Liver (tissue), 9 donors: ENCODE data around the gene SNX10. TPM values are rescaled to one million over a fixed set of nuclear protein-coding genes. Genes with fewer than 3 reads are reported as not detected.

Experiments used
- DNase-seq: peaks from one replicate; pipeline ENCODE4 v3.0.0-alpha.2; 2017; ENCODE audit warnings: low spot score
- H3K27ac ChIP-seq, 2 donors: one replicate each; pipeline ENCODE4 v1.7.0; 2013; ENCODE audit warnings: inconsistent platforms in 2 of 2, low read length in 2 of 2, control low read depth in 1 of 2, low read depth in 1 of 2, mild to moderate bottlenecking in 1 of 2
- H3K27me3 ChIP-seq, 4 donors: one replicate each; pipeline versions ENCODE4 v1.6.1 to v1.7.0; 2013; ENCODE audit warnings: low read length in 3 of 4, inconsistent platforms in 1 of 4, mild to moderate bottlenecking in 1 of 4, moderate library complexity in 1 of 4; ENCODE audit not compliant: control insufficient read depth in 4 of 4, insufficient read depth in 4 of 4
- H3K36me3 ChIP-seq, 4 donors: one replicate each; pipeline versions ENCODE4 v1.6.1 to v1.7.0; 2013; ENCODE audit warnings: low read length in 3 of 4, mild to moderate bottlenecking in 3 of 4, low read depth in 1 of 4, moderate library complexity in 1 of 4; ENCODE audit not compliant: control insufficient read depth in 4 of 4, insufficient read depth in 3 of 4
- H3K4me1 ChIP-seq, 4 donors: one replicate each; pipeline versions ENCODE4 v1.6.1 to v1.7.0; 2013; ENCODE audit warnings: low read length in 3 of 4, mild to moderate bottlenecking in 3 of 4, moderate library complexity in 1 of 4; ENCODE audit not compliant: control insufficient read depth in 4 of 4, insufficient read depth in 4 of 4
- H3K4me3 ChIP-seq, 3 donors: one replicate each; pipeline versions ENCODE4 v1.6.1 to v1.7.0; 2013; ENCODE audit warnings: low read length in 3 of 3, control low read depth in 1 of 3, low read depth in 1 of 3, mild to moderate bottlenecking in 1 of 3
- H3K9ac ChIP-seq, 2 donors: one replicate each; pipeline ENCODE4 v1.7.0; 2013; ENCODE audit warnings: low read length in 2 of 2, mild to moderate bottlenecking in 2 of 2, moderate library complexity in 2 of 2, control low read depth in 1 of 2, low read depth in 1 of 2
- H3K9me3 ChIP-seq, 4 donors: one replicate each; pipeline versions ENCODE4 v1.6.1 to v1.7.0; 2013; ENCODE audit warnings: low read length in 3 of 4; ENCODE audit not compliant: control insufficient read depth in 4 of 4
- EGR1 ChIP-seq, 2 donors: IDR thresholded peaks; 2 replicates each; pipeline ENCODE4 v1.6.1; 2016 to 2018; ENCODE audit warnings: antibody characterized with exemption in 2 of 2, low read depth in 2 of 2
- FOXA1 ChIP-seq: IDR thresholded peaks from 2 replicates; pipeline ENCODE4 v1.6.1; 2016; ENCODE audit warnings: antibody characterized with exemption
- FOXA2 ChIP-seq: IDR thresholded peaks from 2 replicates; pipeline ENCODE4 v1.6.1; 2016; ENCODE audit warnings: antibody characterized with exemption
- GABPA ChIP-seq, 2 donors: IDR thresholded peaks in 1 of 2; conservative IDR thresholded peaks in 1 of 2; 2 replicates each; pipeline ENCODE4 v1.6.1; 2016; ENCODE audit warnings: antibody characterized with exemption in 2 of 2, mild to moderate bottlenecking in 1 of 2, moderate library complexity in 1 of 2
- HNF4A ChIP-seq, 2 donors: conservative IDR thresholded peaks; 2 replicates each; pipeline ENCODE4 v1.6.1; 2016; ENCODE audit warnings: antibody characterized with exemption in 2 of 2, mild to moderate bottlenecking in 2 of 2
- HNF4G ChIP-seq: IDR thresholded peaks from 2 replicates; pipeline ENCODE4 v1.6.1; 2016; ENCODE audit warnings: antibody characterized with exemption
- JUND ChIP-seq, 2 donors: IDR thresholded peaks; 2 replicates each; pipeline ENCODE4 v1.6.1; 2016; ENCODE audit warnings: antibody characterized with exemption in 2 of 2
- NR2F2 ChIP-seq: IDR thresholded peaks from 2 replicates; pipeline ENCODE4 v1.6.1; 2016; ENCODE audit warnings: antibody characterized with exemption
- RAD21 ChIP-seq, 2 donors: IDR thresholded peaks; 2 replicates each; pipeline ENCODE4 v1.6.1; 2016; ENCODE audit warnings: antibody characterized with exemption in 2 of 2, mild to moderate bottlenecking in 2 of 2
- RXRA ChIP-seq, 2 donors: IDR thresholded peaks; 2 replicates each; pipeline ENCODE4 v1.6.1; 2017 to 2018; ENCODE audit warnings: antibody characterized with exemption in 2 of 2, mild to moderate bottlenecking in 1 of 2
- SP1 ChIP-seq: IDR thresholded peaks from 2 replicates; pipeline ENCODE4 v1.6.1; 2018; ENCODE audit warnings: antibody characterized with exemption, mild to moderate bottlenecking
- TAF1 ChIP-seq: conservative IDR thresholded peaks from 2 replicates; pipeline ENCODE4 v1.6.1; 2016; ENCODE audit warnings: antibody characterized with exemption, mild to moderate bottlenecking
- YY1 ChIP-seq: IDR thresholded peaks from 2 replicates; pipeline ENCODE4 v1.6.1; 2016; ENCODE audit warnings: antibody characterized with exemption, mild to moderate bottlenecking
- WGBS: extraction: QIAGEN DNeasy Blood & Tissue Kit; methylation state at CpG from one replicate; pipeline ENCODE4 v1.1.7; 2013; 5-methylcytosine and 5-hydroxymethylcytosine counted together
- polyA plus RNA-seq, 2 donors: library from polyadenylated mRNA; stranded (reverse) in 1 of 2; unstranded in 1 of 2; fragments of 200-250 nt in 1 of 2; fragments of >200 nt in 1 of 2; fragmentation: Nextera tagmentation in 1 of 2; extraction: Ambion mirVana in 1 of 2; gene quantifications; one replicate each; pipeline versions ENCODE4 v1.2.1 to v1.2.3, GENCODE V29; 2013 to 2015
- total RNA-seq, 2 donors: library from RNA; depleted of rRNA; stranded (reverse); fragments of >200 nt; gene quantifications; one replicate each; pipeline ENCODE4 v1.2.3, GENCODE V29; 2014
- TF ChIP-seq, protein P1 (sequence below): IDR thresholded peaks from 2 replicates; pipeline ENCODE4 v1.6.1; 2016; ENCODE audit warnings: antibody characterized with exemption
- TF ChIP-seq, protein P2 (sequence below): fragments of 150-350 bp; IDR thresholded peaks from 2 replicates; pipeline ENCODE4 v1.5.1; 2017; ENCODE audit warnings: improper control_type of control experiment, low read depth, low read length; ENCODE audit not compliant: missing input control
- TF ChIP-seq, protein P3 (sequence below): IDR thresholded peaks from 2 replicates; pipeline ENCODE4 v1.6.1; 2016; ENCODE audit warnings: antibody characterized with exemption
- TF ChIP-seq, protein P4 (sequence below): IDR thresholded peaks from 2 replicates; pipeline ENCODE4 v1.6.1; 2016; ENCODE audit warnings: antibody characterized with exemption
- TF ChIP-seq, protein P5 (sequence below): IDR thresholded peaks from 2 replicates; pipeline ENCODE4 v1.6.1; 2016; ENCODE audit warnings: antibody characterized with exemption, mild to moderate bottlenecking
- donor health status: healthy.
- donor health status: healthy.
- donor health status: healthy.
- donor health status: healthy.
- donor health status: healthy.

Gene SNX10
- total and polyA plus RNA-seq, 4 donors, result 5.9 to 15.9 (median 12.8) TPM

DNA sequence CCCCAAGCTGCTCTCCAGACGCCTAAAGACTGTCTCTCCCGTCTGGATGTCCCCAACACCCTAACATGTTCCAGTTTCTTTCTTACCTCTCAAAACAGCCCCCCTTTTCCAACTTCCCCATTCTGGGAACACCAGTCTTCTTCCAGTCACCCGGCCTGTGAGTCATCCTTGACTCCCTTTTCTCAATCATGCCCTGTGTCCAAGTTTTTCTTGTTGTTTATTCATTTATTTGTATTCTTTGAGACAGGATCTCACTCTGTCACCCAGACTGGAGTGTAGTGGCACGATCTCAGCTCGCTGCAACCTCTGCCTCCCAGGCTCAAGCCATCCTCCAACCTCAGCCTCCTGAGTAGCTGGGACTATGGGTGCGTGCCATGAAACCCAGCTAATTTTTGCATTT, 15.6 kb downstream of the SNX10 start:
- TF ChIP-seq, protein P1, sequence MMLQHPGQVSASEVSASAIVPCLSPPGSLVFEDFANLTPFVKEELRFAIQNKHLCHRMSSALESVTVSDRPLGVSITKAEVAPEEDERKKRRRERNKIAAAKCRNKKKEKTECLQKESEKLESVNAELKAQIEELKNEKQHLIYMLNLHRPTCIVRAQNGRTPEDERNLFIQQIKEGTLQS, result no peak
- peak in 1 of 2 donors; percentile 42 for TF ChIP-seq JUND (IDR thresholded peaks at IDR 0.05)
- peak overlapping the region; percentile 81 to 96 for H3K27ac ChIP-seq
- no peaks in the 10 kb centered on the region for H3K9me3 ChIP-seq
- DNase-seq, result no peak
- 79% methylated on average over 6 of the region's 6 CpGs for WGBS
- peaks cover 2 to 14% (median 5%) of the 10 kb centered on the region in 4 donors for H3K4me1 ChIP-seq
- H3K4me3 ChIP-seq, result no peak overlapping the region
- no peak overlapping the region for H3K9ac ChIP-seq
- peaks cover 0 to 3% (median under 1%) of the 10 kb centered on the region in 4 donors for H3K36me3 ChIP-seq
- no peaks in the 10 kb centered on the region for H3K27me3 ChIP-seq

DNA sequence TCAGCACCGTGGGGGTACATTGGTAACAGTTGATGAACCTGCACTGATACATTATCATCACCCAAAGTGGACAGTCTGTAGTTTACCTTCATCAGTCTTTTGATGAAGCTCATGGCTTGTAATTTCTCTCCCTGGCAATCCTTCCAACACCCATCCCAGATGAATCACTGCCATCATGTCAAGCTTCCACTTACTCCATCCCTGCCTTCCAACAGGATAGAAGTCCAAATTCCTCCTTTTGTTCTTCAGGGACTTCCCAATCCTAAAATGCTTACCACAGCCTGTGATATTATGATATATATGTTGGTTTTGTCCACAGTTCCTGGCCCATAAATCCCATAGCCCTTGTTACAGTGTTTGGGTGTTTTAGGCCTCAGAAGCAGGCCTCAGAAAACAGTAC, 16.1 kb downstream of the SNX10 start:
- DNase-seq, result no peak
- no peaks in the 10 kb centered on the region for H3K36me3 ChIP-seq
- H3K9me3 ChIP-seq, result no peaks in the 10 kb centered on the region
- no peak overlapping the region for H3K9ac ChIP-seq
- TF ChIP-seq RAD21 (IDR thresholded peaks at IDR 0.05) (no peak), EGR1 (IDR thresholded peaks at IDR 0.05; ENCODE audit: low read depth in 2 of 2) (no peak), HNF4G (no peak), NR2F2 (no peak), HNF4A (conservative IDR thresholded peaks at IDR 0.05) (no peak), GABPA (IDR thresholded peaks at IDR 0.05 in 1 of 2, conservative IDR thresholded peaks at IDR 0.05 in 1 of 2) (no peak), RXRA (IDR thresholded peaks at IDR 0.05) (no peak), JUND (IDR thresholded peaks at IDR 0.05) (no peak), YY1 (no peak), FOXA2 (no peak), TAF1 (no peak), SP1 (no peak), FOXA1 (no peak)
- TF ChIP-seq, protein P2, sequence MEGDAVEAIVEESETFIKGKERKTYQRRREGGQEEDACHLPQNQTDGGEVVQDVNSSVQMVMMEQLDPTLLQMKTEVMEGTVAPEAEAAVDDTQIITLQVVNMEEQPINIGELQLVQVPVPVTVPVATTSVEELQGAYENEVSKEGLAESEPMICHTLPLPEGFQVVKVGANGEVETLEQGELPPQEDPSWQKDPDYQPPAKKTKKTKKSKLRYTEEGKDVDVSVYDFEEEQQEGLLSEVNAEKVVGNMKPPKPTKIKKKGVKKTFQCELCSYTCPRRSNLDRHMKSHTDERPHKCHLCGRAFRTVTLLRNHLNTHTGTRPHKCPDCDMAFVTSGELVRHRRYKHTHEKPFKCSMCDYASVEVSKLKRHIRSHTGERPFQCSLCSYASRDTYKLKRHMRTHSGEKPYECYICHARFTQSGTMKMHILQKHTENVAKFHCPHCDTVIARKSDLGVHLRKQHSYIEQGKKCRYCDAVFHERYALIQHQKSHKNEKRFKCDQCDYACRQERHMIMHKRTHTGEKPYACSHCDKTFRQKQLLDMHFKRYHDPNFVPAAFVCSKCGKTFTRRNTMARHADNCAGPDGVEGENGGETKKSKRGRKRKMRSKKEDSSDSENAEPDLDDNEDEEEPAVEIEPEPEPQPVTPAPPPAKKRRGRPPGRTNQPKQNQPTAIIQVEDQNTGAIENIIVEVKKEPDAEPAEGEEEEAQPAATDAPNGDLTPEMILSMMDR, result no peak
- TF ChIP-seq, protein P3, sequence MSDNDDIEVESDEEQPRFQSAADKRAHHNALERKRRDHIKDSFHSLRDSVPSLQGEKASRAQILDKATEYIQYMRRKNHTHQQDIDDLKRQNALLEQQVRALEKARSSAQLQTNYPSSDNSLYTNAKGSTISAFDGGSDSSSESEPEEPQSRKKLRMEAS, result no peak
- TF ChIP-seq, protein P1, result no peak
- TF ChIP-seq, protein P4, sequence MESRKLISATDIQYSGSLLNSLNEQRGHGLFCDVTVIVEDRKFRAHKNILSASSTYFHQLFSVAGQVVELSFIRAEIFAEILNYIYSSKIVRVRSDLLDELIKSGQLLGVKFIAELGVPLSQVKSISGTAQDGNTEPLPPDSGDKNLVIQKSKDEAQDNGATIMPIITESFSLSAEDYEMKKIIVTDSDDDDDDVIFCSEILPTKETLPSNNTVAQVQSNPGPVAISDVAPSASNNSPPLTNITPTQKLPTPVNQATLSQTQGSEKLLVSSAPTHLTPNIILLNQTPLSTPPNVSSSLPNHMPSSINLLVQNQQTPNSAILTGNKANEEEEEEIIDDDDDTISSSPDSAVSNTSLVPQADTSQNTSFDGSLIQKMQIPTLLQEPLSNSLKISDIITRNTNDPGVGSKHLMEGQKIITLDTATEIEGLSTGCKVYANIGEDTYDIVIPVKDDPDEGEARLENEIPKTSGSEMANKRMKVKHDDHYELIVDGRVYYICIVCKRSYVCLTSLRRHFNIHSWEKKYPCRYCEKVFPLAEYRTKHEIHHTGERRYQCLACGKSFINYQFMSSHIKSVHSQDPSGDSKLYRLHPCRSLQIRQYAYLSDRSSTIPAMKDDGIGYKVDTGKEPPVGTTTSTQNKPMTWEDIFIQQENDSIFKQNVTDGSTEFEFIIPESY, result no peak
- TF ChIP-seq, protein P5, sequence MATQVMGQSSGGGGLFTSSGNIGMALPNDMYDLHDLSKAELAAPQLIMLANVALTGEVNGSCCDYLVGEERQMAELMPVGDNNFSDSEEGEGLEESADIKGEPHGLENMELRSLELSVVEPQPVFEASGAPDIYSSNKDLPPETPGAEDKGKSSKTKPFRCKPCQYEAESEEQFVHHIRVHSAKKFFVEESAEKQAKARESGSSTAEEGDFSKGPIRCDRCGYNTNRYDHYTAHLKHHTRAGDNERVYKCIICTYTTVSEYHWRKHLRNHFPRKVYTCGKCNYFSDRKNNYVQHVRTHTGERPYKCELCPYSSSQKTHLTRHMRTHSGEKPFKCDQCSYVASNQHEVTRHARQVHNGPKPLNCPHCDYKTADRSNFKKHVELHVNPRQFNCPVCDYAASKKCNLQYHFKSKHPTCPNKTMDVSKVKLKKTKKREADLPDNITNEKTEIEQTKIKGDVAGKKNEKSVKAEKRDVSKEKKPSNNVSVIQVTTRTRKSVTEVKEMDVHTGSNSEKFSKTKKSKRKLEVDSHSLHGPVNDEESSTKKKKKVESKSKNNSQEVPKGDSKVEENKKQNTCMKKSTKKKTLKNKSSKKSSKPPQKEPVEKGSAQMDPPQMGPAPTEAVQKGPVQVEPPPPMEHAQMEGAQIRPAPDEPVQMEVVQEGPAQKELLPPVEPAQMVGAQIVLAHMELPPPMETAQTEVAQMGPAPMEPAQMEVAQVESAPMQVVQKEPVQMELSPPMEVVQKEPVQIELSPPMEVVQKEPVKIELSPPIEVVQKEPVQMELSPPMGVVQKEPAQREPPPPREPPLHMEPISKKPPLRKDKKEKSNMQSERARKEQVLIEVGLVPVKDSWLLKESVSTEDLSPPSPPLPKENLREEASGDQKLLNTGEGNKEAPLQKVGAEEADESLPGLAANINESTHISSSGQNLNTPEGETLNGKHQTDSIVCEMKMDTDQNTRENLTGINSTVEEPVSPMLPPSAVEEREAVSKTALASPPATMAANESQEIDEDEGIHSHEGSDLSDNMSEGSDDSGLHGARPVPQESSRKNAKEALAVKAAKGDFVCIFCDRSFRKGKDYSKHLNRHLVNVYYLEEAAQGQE, result no peak
- no peaks in the 10 kb centered on the region for H3K27me3 ChIP-seq
- 97% methylated on average over 1 of the region's 1 CpG for WGBS
- H3K4me3 ChIP-seq, result no peak overlapping the region
- H3K27ac ChIP-seq, result peak overlapping the region; percentile 10 to 96
- peaks cover 2 to 14% (median 5%) of the 10 kb centered on the region in 4 donors for H3K4me1 ChIP-seq
